Activated naive CD4-positive, alpha-beta T cell treated with anti-CD3 and anti-CD28 coated beads, Interleukin-2, amount 10 ng/mL, durations not matched to agents 7 days and 5 days (primary cell): ENCODE data around the gene ANXA6.
"Not testable (repeated sequence)": the region's sequence is repeated elsewhere in the genome, so short reads cannot be mapped to it uniquely, and the experiment has no call there.

Source experiments
- CTCF ChIA-PET: fragments of 350-600 bp; sonication (Branson Sonifier 250); formaldehyde crosslinking; loops from one replicate; lab custom pipeline; 2021; ENCODE audit warnings: antibody characterized with exemption; lab: Charles Lee
- DNase-seq: peaks from one replicate; pipeline ENCODE4 v3.0.0-alpha.2; 2020
- H3K27ac Mint-ChIP-seq: one replicate; pipeline ENCODE4 v1.8.0; 2021; ENCODE audit warnings: mild to moderate bottlenecking, moderate library complexity, mixed read lengths
- H3K27me3 Mint-ChIP-seq: one replicate; pipeline ENCODE4 v1.8.0; 2021; ENCODE audit warnings: mild to moderate bottlenecking, mixed read lengths
- H3K36me3 Mint-ChIP-seq: one replicate; pipeline ENCODE4 v1.8.0; 2021; ENCODE audit warnings: mixed read lengths
- H3K4me1 Mint-ChIP-seq: one replicate; pipeline ENCODE4 v1.8.0; 2021; ENCODE audit warnings: mixed read lengths
- H3K4me3 Mint-ChIP-seq: one replicate; pipeline ENCODE4 v1.8.0; 2021; ENCODE audit warnings: mild to moderate bottlenecking, moderate library complexity, mixed read lengths
- H3K9me3 Mint-ChIP-seq: one replicate; pipeline ENCODE4 v1.8.0; 2021; ENCODE audit warnings: mixed read lengths

Gene ANXA6

DNA sequence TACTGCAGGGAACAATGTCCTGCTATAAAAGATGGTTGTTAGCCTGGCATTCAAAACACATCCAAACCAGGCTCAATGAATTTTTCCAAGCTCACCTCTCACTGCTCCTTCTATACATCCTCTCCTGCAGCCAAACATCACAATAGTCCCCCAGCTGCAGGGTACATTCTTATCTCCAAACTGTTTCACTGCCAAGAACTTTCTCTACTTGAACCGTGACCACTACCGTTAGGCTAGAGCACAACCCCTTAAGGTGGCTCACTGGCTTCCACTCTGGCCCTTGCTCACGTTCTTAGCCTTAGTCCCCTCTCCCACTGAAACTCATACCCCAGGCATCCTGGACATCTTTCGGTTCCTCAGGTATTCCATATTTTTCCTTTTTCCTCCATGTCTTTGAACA lies 29.0 kb upstream of the ANXA6 start:
- Mint-ChIP-seq H3K4me1 (peaks cover 6% of the 10 kb centered on the region), H3K27me3 (no peaks in the 10 kb centered on the region), H3K36me3 (peaks cover 70% of the 10 kb centered on the region), H3K9me3 (peaks cover 23% of the 10 kb centered on the region), H3K4me3 (no peak overlapping the region), H3K27ac (no peak overlapping the region)
- no peak for DNase-seq
- CTCF ChIA-PET, result no interaction called here

- Mint-ChIP-seq H3K27ac (no peak overlapping the region), H3K9me3 (peaks cover 19% of the 10 kb centered on the region), H3K4me3 (no peak overlapping the region), H3K4me1 (peaks cover 3% of the 10 kb centered on the region), H3K36me3 (peaks cover 67% of the 10 kb centered on the region), H3K27me3 (no peaks in the 10 kb centered on the region)
- CTCF ChIA-PET, result no interaction called here
- DNase-seq, result no peak
Measured at GRCh38 chr5:151186052-151186451, 28.5 kb upstream of the ANXA6 start.

DNA sequence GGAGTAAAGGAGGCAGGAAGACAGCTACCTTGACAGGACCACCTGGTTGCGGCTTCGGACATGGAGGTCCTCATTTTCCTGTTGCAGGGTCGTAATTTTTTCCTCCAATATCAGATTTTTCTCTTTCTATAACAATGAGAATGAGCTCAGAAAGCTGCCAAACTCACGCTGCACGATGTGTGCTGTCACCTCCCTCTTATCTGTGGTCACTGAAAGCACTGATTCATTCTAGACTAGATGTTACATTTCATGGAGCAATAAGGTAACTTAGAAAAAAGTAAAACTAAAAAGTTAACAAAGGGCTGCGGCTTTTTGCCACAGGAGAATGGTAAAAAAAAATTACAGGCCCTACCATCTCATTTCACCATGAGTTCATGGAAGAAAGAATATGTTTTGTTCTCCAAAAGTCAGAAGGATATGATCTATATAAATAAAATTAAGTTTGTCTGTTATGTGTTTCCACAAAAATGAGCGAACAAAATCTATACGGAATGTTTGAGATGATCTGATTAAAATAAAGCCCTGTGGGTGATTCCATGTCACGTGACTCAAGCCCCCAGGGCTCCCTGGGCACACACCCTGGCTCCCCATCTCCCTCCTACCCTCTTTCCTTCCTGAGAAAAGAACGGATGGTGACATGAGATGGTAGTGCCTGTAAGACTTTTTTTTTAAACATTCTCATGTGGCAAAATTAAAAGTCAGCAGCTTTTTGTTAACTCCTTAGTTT lies 26.9 kb upstream of the ANXA6 start:
- peaks cover 8% of the 10 kb centered on the region for H3K9me3 Mint-ChIP-seq
- no peak for DNase-seq
- no peak overlapping the region for H3K4me3 Mint-ChIP-seq
- H3K36me3 Mint-ChIP-seq, result peaks cover 61% of the 10 kb centered on the region
- CTCF ChIA-PET, result no interaction called here
- no peaks in the 10 kb centered on the region for H3K27me3 Mint-ChIP-seq
- no peak overlapping the region for H3K27ac Mint-ChIP-seq
- peaks cover 2% of the 10 kb centered on the region for H3K4me1 Mint-ChIP-seq

DNA sequence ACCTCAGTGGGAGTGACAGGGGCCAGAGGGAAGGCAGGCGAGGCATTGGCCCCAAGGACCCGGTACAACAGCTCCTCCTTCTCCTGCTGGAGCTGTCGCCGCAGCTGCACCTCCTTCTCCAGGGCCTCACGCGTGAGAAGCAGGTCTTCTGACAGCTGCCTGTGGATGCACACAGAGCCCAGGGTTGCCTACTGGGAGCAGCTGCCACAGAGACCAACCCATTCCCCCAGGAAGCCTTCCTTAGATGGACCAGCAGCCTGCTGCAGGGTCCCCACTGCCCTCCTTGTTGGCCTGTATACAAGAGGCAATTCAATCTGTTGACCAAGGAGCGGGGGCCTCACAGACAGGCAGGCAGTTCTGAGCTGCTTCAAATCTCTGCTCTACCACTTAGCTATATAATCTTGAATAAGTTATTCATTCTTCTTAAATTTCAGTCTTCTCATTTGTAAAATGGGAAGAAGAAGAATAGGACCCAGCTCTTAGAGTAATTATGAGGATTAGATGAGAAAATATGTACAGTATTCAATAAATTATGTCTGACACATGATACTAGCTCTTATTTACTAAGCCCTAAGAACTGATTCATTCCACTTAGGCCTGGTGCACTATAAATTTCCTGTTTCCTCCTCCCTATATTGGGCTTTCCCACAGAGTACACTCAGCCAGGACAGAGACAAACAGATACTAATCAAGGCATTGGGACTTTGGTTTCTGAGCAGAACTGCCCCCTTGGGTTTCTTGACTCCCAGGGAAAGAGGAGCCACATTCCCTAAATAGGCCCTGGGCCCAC lies 26.1 kb upstream of the ANXA6 start:
- Mint-ChIP-seq H3K27ac (no peak overlapping the region), H3K4me3 (no peak overlapping the region), H3K9me3 (peaks cover under 1% of the 10 kb centered on the region), H3K4me1 (no peaks in the 10 kb centered on the region), H3K27me3 (no peaks in the 10 kb centered on the region), H3K36me3 (peaks cover 59% of the 10 kb centered on the region)
- no peak for DNase-seq
- CTCF ChIA-PET, result interaction anchor here (0.7 to 1.3 kb wide), 5 partner anchors 38 to 143 kb away, joined by 3 to 4 read pairs (median 3); no protein-coding TSS in a partner anchor

- Mint-ChIP-seq H3K27me3 (no peaks in the 10 kb centered on the region), H3K4me3 (no peak overlapping the region), H3K4me1 (no peaks in the 10 kb centered on the region), H3K36me3 (peaks cover 61% of the 10 kb centered on the region), H3K9me3 (no peaks in the 10 kb centered on the region), H3K27ac (no peak overlapping the region)
- no peak for DNase-seq
- CTCF ChIA-PET, result interaction anchor here (0.7 to 2.9 kb wide), 6 partner anchors 39 to 142 kb away, joined by 3 to 8 read pairs (median 3); no protein-coding TSS in a partner anchor
Measured at GRCh38 chr5:151182976-151183375, 25.4 kb upstream of the ANXA6 start.

DNA sequence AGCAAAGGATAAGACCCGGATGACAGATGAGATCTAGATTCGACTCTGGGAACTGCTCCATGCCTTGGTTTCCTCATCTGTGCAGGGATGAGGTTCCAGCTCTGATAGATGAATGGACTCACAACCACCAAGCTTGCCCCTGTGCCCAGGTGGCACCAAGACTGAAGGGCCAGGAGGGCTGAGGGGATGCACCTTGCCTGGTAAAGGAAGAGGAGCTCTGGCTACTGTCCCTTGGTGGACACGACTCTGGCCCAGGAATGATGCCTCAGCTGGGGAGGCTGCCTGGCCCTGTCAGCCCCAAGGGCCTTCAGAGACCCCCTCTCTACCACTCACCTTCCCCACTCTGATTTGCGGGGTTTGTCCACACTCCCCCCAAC lies 24.9 kb upstream of the ANXA6 start:
- Mint-ChIP-seq H3K27me3 (no peaks in the 10 kb centered on the region), H3K4me3 (no peak overlapping the region), H3K9me3 (no peaks in the 10 kb centered on the region), H3K36me3 (peaks cover 61% of the 10 kb centered on the region), H3K27ac (no peak overlapping the region), H3K4me1 (no peaks in the 10 kb centered on the region)
- no peak for DNase-seq
- CTCF ChIA-PET, result interaction anchor here (0.7 to 2.9 kb wide), 3 partner anchors 39 to 135 kb away, joined by 3 to 8 read pairs (median 3); no protein-coding TSS in a partner anchor

DNA sequence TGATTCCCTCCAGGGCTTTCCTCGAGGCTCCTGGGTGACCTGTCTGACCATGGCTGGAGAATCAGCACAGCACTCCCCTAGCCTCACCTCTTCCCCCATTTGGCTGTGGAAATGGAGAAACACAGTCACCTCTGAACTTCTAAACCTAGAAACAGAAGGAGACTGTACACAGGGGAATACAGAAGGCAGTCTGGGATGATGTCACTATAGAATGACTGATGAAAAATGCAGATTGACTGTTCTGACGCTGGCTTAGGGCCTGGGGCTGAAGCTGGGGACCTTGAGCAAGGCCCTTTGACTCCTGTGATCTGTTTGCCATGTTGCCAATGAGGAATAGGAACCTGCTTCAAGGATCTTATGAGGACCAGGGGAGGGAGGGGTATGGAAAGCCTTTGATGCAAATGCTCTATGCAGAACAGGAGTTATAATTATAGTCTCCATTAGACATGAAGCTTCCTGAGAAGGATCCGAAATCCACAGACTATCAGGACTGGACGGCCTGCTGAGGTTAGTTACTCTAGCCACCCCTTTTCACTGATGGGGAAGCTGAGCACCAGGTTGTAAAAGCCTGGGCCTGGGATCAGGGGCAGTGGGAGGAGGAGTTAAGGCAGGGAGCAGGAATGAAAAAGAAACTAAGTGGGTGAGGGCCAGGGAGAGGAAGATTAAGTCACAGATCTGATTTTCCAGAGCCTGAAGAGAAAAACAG lies 24.4 kb upstream of the ANXA6 start:
- H3K4me3 Mint-ChIP-seq, result no peak overlapping the region
- H3K27ac Mint-ChIP-seq, result no peak overlapping the region

GRCh38 chr5:151180291-151180690 lies 22.7 kb upstream of the ANXA6 start:
- H3K9me3 Mint-ChIP-seq, result no peaks in the 10 kb centered on the region
- H3K4me3 Mint-ChIP-seq, result no peak overlapping the region
- CTCF ChIA-PET, result interaction anchor here (1.7 to 3.1 kb wide), 3 partner anchors 15 to 54 kb away, joined by 4 to 12 read pairs (median 8); partner anchors contain the start of gene CCDC69
- peaks cover 47% of the 10 kb centered on the region for H3K36me3 Mint-ChIP-seq
- H3K4me1 Mint-ChIP-seq, result no peaks in the 10 kb centered on the region
- DNase-seq, result no peak
- no peak overlapping the region for H3K27ac Mint-ChIP-seq
- H3K27me3 Mint-ChIP-seq, result no peaks in the 10 kb centered on the region

More for the DNA sequence above, 24.4 kb upstream of the ANXA6 start:
- CTCF ChIA-PET, result interaction anchor here (1.3 to 2.9 kb wide), 2 partner anchors 40 to 56 kb away, joined by 3 to 8 read pairs; no protein-coding TSS in a partner anchor
- no peaks in the 10 kb centered on the region for H3K27me3 Mint-ChIP-seq
- no peak for DNase-seq
- H3K36me3 Mint-ChIP-seq, result peaks cover 60% of the 10 kb centered on the region
- no peaks in the 10 kb centered on the region for H3K9me3 Mint-ChIP-seq
- H3K4me1 Mint-ChIP-seq, result no peaks in the 10 kb centered on the region

- Mint-ChIP-seq H3K27ac (no peak overlapping the region), H3K4me3 (no peak overlapping the region), H3K27me3 (no peaks in the 10 kb centered on the region), H3K4me1 (no peaks in the 10 kb centered on the region), H3K36me3 (peaks cover 44% of the 10 kb centered on the region), H3K9me3 (no peaks in the 10 kb centered on the region)
- DNase-seq, result no peak
- CTCF ChIA-PET, result interaction anchor here (1.2 to 3.1 kb wide), 3 partner anchors 14 to 99 kb away, joined by 3 to 12 read pairs (median 4); partner anchors contain the start of gene CCDC69
Measured at GRCh38 chr5:151179489-151179840, 21.9 kb upstream of the ANXA6 start.

- Mint-ChIP-seq H3K4me1 (peaks cover 2% of the 10 kb centered on the region), H3K27ac (no peak overlapping the region), H3K9me3 (no peaks in the 10 kb centered on the region), H3K27me3 (no peaks in the 10 kb centered on the region), H3K36me3 (peaks cover 44% of the 10 kb centered on the region), H3K4me3 (no peak overlapping the region)
- DNase-seq, result no peak
- CTCF ChIA-PET, result interaction anchor here (0.6 to 3.1 kb wide), 4 partner anchors 14 to 131 kb away, joined by 3 to 12 read pairs (median 4); partner anchors contain the start of gene CCDC69
Measured at GRCh38 chr5:151178777-151179488, 21.4 kb upstream of the ANXA6 start.

GRCh38 chr5:151178372-151178771 lies 20.8 kb upstream of the ANXA6 start:
- Mint-ChIP-seq H3K27me3 (no peaks in the 10 kb centered on the region), H3K27ac (no peak overlapping the region), H3K4me1 (peaks cover 2% of the 10 kb centered on the region), H3K9me3 (no peaks in the 10 kb centered on the region), H3K4me3 (no peak overlapping the region), H3K36me3 (peaks cover 40% of the 10 kb centered on the region)
- DNase-seq, result no peak
- CTCF ChIA-PET, result interaction anchor here (0.6 to 3.1 kb wide), 3 partner anchors 13 to 130 kb away, joined by 3 to 12 read pairs (median 3); no protein-coding TSS in a partner anchor

DNA sequence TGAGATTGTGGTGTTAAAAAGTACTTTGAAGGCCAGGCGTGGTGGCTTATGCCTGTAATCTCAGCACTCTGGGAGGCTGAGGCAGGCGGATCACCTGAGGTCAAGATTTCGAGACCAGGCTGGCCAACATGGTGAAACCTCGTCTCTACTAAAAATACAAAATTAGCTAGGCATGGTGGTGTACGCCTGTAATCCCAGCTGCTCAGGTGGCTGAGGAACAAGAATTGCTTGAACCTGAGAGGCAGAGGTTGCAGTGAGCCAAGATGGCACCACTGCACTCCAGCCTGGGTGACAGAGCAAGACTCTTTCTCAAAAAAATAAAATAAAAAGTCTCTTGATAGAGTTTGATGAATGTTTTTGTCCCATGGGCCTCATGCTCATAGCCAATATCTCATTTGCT lies 18.7 kb upstream of the ANXA6 start:
- not testable (repeated sequence) for H3K9me3 Mint-ChIP-seq, H3K4me3 Mint-ChIP-seq, H3K4me1 Mint-ChIP-seq, H3K27me3 Mint-ChIP-seq, H3K27ac Mint-ChIP-seq, DNase-seq
- H3K36me3 Mint-ChIP-seq, result peaks cover 30% of the 10 kb centered on the region
- CTCF ChIA-PET, result interaction anchor here (1.2 to 1.6 kb wide), 2 partner anchors 11 to 50 kb away, joined by 5 to 9 read pairs; no protein-coding TSS in a partner anchor

DNA sequence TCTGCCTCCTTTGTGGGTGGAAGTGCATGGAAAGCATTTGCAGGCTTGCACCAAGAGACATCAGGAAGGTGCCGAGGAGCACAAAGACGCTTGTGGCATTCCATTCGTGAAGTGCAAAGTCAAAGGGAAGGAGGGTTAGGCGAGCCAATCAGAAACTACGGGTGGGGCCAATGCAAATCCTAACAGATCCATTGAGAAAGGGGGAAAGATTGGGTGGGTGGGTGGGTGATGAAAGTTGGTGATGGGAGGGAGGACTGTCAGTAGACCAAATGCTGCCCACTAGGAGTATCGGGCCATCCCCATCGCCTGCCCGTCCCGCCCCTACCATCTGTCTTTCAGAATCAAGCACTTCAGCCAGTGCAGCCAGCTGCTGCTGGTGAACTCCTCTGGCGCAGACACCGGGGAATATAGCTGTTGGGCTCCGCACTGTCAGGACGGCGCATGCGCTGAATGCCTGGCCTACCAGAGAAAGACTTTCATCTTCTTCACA lies 17.1 kb upstream of the ANXA6 start:
- Mint-ChIP-seq H3K9me3 (no peaks in the 10 kb centered on the region), H3K27me3 (no peaks in the 10 kb centered on the region), H3K36me3 (peaks cover 21% of the 10 kb centered on the region), H3K27ac (no peak overlapping the region), H3K4me3 (no peak overlapping the region), H3K4me1 (peaks cover 8% of the 10 kb centered on the region)
- CTCF ChIA-PET, result no interaction called here
- no peak for DNase-seq
